ENCODE measurements around the gene NEUROD4. TPM values are rescaled to one million over a fixed set of nuclear protein-coding genes. Genes with fewer than 3 reads are reported as not detected.

The NEUROD4 gene, protein sequence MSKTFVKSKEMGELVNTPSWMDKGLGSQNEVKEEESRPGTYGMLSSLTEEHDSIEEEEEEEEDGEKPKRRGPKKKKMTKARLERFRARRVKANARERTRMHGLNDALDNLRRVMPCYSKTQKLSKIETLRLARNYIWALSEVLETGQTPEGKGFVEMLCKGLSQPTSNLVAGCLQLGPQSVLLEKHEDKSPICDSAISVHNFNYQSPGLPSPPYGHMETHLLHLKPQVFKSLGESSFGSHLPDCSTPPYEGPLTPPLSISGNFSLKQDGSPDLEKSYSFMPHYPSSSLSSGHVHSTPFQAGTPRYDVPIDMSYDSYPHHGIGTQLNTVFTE
- not detected in 2 replicates for total RNA-seq

DNA sequence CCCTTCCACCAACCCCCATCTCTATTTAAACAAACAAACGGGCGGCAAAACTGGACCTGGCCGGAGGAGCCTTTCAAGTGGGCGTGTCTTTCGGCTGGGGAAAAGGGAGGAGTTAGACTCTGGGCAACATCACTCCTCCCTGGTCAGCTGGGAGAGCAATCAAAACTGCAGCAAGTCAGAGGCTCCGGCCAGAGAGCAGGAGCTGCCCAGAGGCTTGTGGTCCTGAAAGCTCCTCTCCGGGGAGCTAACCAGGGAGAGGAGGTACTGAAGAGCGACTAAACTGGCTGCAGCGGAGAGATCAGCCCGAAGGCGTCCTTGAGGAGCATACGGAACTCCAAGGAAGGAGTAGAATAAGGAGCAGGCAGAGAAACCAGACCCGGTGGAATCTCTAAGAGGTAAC lies at the start of gene NEUROD4:
TSS of gene NEUROD4 (plus strand) at position 191 of the 400 bp plus-strand sequence. CDS start 6,466 bp downstream, outside the sequence.
- DNase-seq (ENCODE audit: low read depth): peak; percentile 53
- no peak for TF ChIP-seq CTCF (IDR thresholded peaks at IDR 0.05; ENCODE audit: insufficient read depth, low read depth, low read length)
- no peak within 1 kb of the TSS for H3K4me3 ChIP-seq (ENCODE audit: low read depth, low read length)

DNA sequence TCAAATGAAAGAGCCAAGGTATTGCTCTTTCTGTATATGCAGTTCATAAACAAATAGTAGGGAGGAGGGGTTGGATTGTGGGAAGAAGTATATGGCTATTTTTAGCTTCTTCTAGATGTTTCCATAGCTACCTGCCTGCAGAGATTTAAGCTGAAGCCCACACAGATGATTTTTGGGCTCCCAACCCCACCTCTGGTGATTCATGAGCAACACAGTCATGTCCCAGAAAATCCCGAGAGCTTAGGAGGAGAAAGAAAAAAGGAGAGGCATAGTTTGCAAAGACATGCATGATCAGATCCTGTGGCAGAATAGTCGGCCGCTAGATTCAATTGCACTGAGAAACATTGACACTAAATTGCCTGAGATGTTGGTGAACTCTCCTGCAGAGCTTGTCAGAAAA lies 49.0 kb upstream of the NEUROD4 start:
- no peak overlapping the region for H3K4me3 ChIP-seq (ENCODE audit: low read depth, low read length)
- no peak for TF ChIP-seq CTCF (IDR thresholded peaks at IDR 0.05; ENCODE audit: insufficient read depth, low read depth, low read length)
- no peak for DNase-seq (ENCODE audit: low read depth)

DNA sequence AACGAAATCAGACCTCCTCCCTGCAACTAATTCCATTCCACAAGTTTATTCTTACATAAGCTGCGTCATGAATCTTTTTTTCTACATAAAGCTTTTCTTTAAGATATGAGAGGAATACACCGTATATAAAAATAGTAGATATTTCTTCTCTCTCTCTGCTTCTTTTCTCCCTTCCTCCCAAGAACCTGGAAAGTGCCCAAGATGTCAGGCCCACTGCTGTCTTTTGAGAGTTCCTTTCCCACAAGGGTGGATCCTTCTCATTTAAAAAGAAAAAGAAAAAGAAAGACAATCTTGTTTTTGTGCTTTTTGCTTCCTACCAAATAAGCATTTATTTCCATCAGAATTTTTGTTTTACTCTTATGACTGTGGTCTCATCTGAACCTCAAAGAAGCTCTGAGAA lies 46.2 kb upstream of the NEUROD4 start:
- no peak for TF ChIP-seq CTCF (IDR thresholded peaks at IDR 0.05; ENCODE audit: insufficient read depth, low read depth, low read length)
- H3K4me3 ChIP-seq (ENCODE audit: low read depth, low read length): no peak overlapping the region
- no peak for DNase-seq (ENCODE audit: low read depth)

DNA sequence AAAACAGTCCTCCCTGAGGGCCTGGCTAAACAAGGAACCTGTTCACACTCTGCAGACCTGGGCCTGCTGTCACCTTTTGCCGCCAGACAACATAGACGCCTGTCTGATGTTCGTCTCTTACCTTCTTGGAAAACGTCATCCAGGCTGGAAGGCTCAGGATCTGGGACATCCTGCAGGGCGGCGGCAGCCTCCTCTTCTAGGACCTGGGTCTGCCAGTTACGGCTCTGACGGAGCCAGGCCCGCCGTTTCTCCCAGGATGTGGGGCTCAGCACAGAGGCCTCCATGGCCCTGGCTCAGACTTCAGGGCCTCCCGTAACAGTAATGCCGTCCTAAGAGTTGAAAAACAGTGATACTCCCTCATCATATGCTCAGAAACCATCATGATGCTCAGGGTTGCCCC lies 45.5 kb upstream of the NEUROD4 start:
- H3K4me3 ChIP-seq (ENCODE audit: low read depth, low read length): no peak overlapping the region
- no peak for DNase-seq (ENCODE audit: low read depth)
- TF ChIP-seq CTCF (IDR thresholded peaks at IDR 0.05; ENCODE audit: insufficient read depth, low read depth, low read length): no peak

DNA sequence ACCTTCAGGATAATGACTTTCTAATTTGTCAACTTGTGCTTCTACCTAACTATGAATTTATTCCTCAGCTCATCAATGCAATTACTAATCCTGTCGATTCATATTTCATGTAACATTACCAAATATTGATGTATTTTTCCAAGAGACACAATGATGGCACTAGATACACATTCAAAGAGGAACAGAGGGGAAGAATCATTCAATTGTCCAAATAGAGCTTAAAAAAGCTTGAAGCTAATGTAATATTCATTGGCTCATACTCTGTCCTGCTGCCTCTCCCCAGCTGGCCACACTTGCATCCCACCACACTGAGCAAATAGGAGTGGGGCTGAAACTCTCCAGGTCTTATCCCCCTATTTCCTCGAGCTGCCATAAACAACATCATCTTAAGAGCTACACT lies 44.5 kb upstream of the NEUROD4 start:
- DNase-seq (ENCODE audit: low read depth): no peak
- H3K4me3 ChIP-seq (ENCODE audit: low read depth, low read length): no peak overlapping the region
- no peak for TF ChIP-seq CTCF (IDR thresholded peaks at IDR 0.05; ENCODE audit: insufficient read depth, low read depth, low read length)

- no peak overlapping the region for H3K4me3 ChIP-seq (ENCODE audit: low read depth, low read length)
- no peak for DNase-seq (ENCODE audit: low read depth)
- no peak for TF ChIP-seq CTCF (IDR thresholded peaks at IDR 0.05; ENCODE audit: insufficient read depth, low read depth, low read length)
Measured at GRCh38 chr12:54975875-54976274, 43.9 kb upstream of the NEUROD4 start.

DNA sequence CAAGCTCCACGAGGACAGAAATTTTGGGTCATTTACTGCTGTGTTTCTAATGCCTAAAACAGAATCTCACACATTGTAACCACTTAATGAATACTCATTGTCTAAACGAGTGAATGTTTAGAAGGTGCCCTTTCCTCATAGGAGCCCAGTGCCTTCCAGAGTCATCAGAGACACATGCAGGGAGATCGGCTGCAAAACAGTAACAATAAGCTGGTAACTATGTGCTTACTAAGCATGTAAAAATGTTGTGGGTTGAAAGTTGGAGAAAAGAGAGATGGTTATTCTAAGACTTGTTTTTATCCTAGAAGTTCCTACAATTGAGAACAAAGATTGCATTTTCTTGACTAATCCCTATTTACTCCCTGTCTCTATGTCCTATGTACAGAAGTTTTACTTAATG lies 42.6 kb upstream of the NEUROD4 start:
- no peak for DNase-seq (ENCODE audit: low read depth)
- no peak overlapping the region for H3K4me3 ChIP-seq (ENCODE audit: low read depth, low read length)
- no peak for TF ChIP-seq CTCF (IDR thresholded peaks at IDR 0.05; ENCODE audit: insufficient read depth, low read depth, low read length)

All from fibroblast of villous mesenchyme (primary cell).